GM23248 (cell line): Measurements from ENCODE around the gene NUP214.

Experiments used
- EZH2 ChIP-seq: fragments of 200-600 bp; sonication (generic); IDR thresholded peaks from 2 replicates; pipeline ENCODE4 v1.6.1; 2018; ENCODE audit warnings: antibody characterized with exemption, mild to moderate bottlenecking; ENCODE audit not compliant: insufficient read depth, poor library complexity, severe bottlenecking
- EZH2phosphoT487 ChIP-seq: fragments of 200-600 bp; sonication (generic); IDR thresholded peaks from 2 replicates; pipeline ENCODE4 v1.6.1; 2018; ENCODE audit warnings: antibody characterized with exemption, moderate library complexity, mild to moderate bottlenecking, low read depth; ENCODE audit not compliant: insufficient read depth

DNA sequence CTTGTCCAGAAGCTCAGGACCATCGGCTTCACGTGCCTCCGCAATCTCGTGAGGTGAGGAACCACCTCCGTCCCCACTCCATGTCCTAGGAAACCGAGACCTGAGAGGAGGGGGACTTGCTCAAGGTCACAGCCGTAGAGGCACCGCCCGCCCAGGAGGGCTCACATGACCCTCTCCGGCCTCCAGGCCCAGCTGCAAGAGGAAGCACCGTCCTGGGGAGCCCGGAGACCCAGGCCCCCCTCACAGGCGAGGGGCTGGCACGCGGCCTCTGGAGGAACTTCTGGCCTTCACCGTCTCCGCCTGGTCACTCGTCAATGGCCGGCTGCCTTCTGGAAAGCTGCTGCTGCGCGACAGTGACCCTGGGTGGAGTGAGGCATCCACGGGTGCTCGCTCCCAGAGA, 126.7 kb downstream of the NUP214 start:
- no peak for TF ChIP-seq EZH2
- TF ChIP-seq EZH2phosphoT487, result no peak
